Muscle layer of duodenum (tissue), 2 donors: ENCODE results near the gene TWF1.

ENCODE experiments used
- H3K27ac ChIP-seq: one replicate; pipeline ENCODE4 v1.7.0; 2013; ENCODE audit warnings: mild to moderate bottlenecking, low read length
- H3K27me3 ChIP-seq: one replicate; pipeline ENCODE4 v1.7.0; 2013; ENCODE audit warnings: low read depth, mild to moderate bottlenecking, control low read depth, low read length
- H3K36me3 ChIP-seq, 2 donors: one replicate each; pipeline ENCODE4 v1.7.0; 2013; ENCODE audit warnings: low read length in 2 of 2, control low read depth in 1 of 2, mild to moderate bottlenecking in 1 of 2; ENCODE audit not compliant: insufficient read depth in 2 of 2, control insufficient read depth in 1 of 2
- H3K4me1 ChIP-seq, 2 donors: one replicate each; pipeline ENCODE4 v1.7.0; 2013; ENCODE audit warnings: low read length in 2 of 2, mild to moderate bottlenecking in 2 of 2, control low read depth in 1 of 2, moderate library complexity in 1 of 2; ENCODE audit not compliant: insufficient read depth in 2 of 2, control insufficient read depth in 1 of 2
- H3K4me3 ChIP-seq, 2 donors: one replicate each; pipeline ENCODE4 v1.7.0; 2013; ENCODE audit warnings: low read length in 2 of 2, low read depth in 1 of 2, mild to moderate bottlenecking in 1 of 2
- H3K9me3 ChIP-seq, 2 donors: one replicate each; pipeline ENCODE4 v1.7.0; 2013; ENCODE audit warnings: low read length in 2 of 2, control low read depth in 1 of 2, mild to moderate bottlenecking in 1 of 2; ENCODE audit not compliant: control insufficient read depth in 1 of 2
- donor health status: healthy.

Gene TWF1

DNA sequence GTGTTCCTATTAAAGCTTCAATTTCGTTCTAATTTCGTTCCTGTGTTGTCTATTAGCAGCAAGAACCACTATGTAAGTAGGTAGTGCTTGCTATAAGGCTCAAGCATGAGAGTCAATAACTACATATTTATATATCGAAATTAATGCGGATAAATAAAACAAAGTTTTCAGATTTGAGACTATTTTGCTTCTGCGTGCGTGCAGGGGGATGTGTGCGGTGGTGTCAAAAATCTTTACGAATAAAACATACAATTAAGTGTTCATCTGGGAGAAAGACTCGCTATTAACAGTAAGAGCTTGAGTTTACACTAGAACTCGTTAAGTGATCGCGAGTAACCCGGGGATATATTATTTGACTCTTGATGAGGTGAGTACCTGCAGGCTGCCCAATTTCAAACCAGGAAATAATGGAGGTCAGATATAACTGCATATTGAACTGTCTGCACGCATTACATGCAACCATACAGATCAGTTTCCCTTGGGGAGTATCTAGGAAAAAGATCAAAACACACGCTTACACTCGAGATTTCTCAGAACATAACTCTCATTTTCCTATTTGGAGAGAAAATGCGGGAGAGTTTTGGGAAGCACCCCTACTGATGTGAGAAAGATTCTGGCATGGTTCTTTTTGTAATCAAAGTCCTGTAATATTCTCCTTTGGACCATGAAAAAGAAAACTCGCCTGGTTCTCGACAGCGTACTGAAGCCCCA, 813 bp downstream of the TWF1 start:
- H3K9me3 ChIP-seq: no peaks in the 10 kb centered on the region
- H3K27ac ChIP-seq: peak overlapping the region; percentile 89
- H3K4me3 ChIP-seq: peak overlapping the region; percentile 95 to 97
- H3K36me3 ChIP-seq: peaks cover 4 to 9% of the 10 kb centered on the region in 2 donors
- peaks cover 0 to 24% of the 10 kb centered on the region in 2 donors for H3K4me1 ChIP-seq
- no peaks in the 10 kb centered on the region for H3K27me3 ChIP-seq

DNA sequence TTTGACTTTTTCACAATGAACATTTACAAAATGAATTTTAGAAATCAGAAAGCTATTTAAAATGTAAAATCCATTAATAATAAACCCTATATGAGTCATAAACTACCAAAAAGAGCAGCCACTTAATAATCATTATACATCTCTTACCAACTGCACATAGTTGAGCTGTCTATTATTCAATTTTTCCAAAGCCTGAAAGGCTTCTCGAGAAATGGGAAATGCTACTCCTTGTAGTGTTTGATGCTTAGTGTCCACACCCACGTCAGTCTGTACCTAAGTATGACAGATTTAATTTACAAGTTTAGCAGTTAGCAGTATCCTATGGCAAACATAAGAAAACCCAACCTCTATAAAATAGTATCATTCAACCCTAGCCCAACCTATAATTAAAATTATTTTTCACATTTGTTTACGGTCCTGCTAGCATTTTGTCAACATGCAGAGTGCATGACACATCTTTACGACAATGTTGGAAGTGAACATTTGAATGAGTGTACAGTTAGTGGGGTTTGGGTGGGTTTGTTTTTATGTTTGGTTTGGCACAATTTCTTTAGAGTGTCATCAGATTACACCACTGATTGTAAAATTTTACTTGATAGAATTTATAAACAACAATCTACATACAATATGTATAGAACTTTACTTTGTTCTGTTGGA, 8.4 kb downstream of the TWF1 start:
- Histone ChIP-seq H3K36me3 (peaks cover 36 to 51% of the 10 kb centered on the region in 2 donors), H3K4me1 (no peaks in the 10 kb centered on the region), H3K9me3 (no peaks in the 10 kb centered on the region), H3K4me3 (no peak overlapping the region), H3K27me3 (no peaks in the 10 kb centered on the region), H3K27ac (no peak overlapping the region)

DNA sequence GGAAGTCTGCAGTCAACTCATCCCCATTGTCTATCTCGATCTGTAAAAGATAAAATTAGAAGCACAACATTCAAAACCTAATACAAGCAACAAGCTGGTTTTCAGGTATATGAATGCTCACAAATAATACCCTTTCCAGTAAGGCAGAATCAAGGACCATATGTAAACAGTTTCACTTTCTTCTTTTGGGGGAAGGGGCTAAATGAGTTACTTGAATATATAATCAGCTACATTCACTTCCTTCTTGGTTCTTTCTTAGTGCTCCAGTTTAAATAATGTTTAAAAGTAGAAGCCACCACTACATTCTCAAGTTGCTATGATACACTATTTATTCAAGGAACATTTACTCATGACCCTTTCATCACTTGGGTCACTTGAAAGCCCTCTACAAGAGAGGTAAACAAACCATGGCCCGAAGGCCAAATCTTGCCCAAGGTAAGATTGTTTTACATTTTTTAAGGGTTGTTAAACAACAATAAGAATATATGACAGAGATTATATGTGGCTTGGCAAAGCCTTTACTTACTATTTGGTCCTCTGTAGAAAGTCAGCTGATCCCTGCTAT, 10.3 kb downstream of the TWF1 start:
- Histone ChIP-seq H3K27ac (no peak overlapping the region), H3K36me3 (peaks cover 32 to 51% of the 10 kb centered on the region in 2 donors), H3K4me1 (no peaks in the 10 kb centered on the region), H3K27me3 (no peaks in the 10 kb centered on the region), H3K4me3 (no peak overlapping the region), H3K9me3 (no peaks in the 10 kb centered on the region)

- Histone ChIP-seq H3K27ac (no peak overlapping the region), H3K27me3 (no peaks in the 10 kb centered on the region), H3K9me3 (no peaks in the 10 kb centered on the region), H3K4me1 (no peaks in the 10 kb centered on the region), H3K4me3 (no peak overlapping the region), H3K36me3 (peaks cover 12 to 19% of the 10 kb centered on the region in 2 donors)
These were observed 16.2 kb downstream of the TWF1 start for GRCh38 chr12:43789941-43790340.

GRCh38 chr12:43786899-43787693, 19.0 kb downstream of the TWF1 start:
- no peaks in the 10 kb centered on the region for H3K9me3 ChIP-seq
- no peaks in the 10 kb centered on the region for H3K27me3 ChIP-seq
- no peak overlapping the region for H3K27ac ChIP-seq
- no peaks in the 10 kb centered on the region for H3K4me1 ChIP-seq
- H3K36me3 ChIP-seq: peaks cover 34 to 36% of the 10 kb centered on the region in 2 donors
- H3K4me3 ChIP-seq: no peak overlapping the region

DNA sequence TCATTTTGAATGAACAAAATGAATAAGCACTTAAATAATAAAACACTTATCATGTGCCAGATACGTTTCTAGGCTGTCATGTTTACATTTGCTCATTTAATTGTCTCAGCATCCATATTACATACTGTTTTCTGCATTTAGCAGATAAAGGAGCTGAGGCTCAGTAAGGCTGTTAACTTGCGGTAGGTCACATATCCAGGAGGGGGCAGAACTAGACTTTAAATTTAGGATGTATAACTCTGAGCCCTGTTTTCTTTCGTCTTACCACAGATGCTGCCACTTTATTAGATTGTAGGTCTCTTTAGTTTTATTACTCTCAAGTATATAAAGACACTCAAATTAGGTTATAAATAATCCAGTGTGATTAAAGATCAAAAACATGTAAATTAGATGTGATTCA, 29.6 kb downstream of the TWF1 start:
- Histone ChIP-seq H3K4me3 (no peak overlapping the region), H3K36me3 (peaks cover 48 to 56% of the 10 kb centered on the region in 2 donors), H3K4me1 (no peaks in the 10 kb centered on the region), H3K27me3 (no peaks in the 10 kb centered on the region), H3K9me3 (no peaks in the 10 kb centered on the region), H3K27ac (no peak overlapping the region)

DNA sequence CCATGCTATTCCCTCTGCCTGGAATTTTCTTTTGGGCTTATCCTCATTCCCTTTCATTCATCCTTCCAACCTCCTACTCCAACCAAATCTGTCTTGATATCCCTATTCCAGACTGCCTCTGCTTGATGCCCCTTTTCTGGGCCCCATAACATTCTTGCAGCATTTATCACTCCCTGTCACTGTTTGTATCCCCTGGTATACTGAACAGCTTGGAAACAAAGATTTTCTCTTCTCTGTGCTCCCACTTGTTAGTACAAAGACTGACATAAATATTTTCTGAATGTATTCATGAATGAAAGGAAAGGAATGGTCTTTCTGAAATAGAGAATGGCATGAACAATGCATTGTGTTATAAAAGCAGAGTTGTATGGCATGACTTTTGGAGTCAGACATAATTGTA, 39.8 kb downstream of the TWF1 start:
- Histone ChIP-seq H3K9me3 (no peaks in the 10 kb centered on the region), H3K27ac (no peak overlapping the region), H3K4me3 (no peak overlapping the region), H3K36me3 (peaks cover 3 to 17% of the 10 kb centered on the region in 2 donors), H3K27me3 (no peaks in the 10 kb centered on the region), H3K4me1 (peaks cover 0 to 6% of the 10 kb centered on the region in 2 donors)

GRCh38 chr12:43764528-43764927, 41.6 kb downstream of the TWF1 start:
- Histone ChIP-seq H3K36me3 (peaks cover 0 to 7% of the 10 kb centered on the region in 2 donors), H3K27ac (no peak overlapping the region), H3K4me3 (no peak overlapping the region), H3K4me1 (peaks cover 10 to 21% of the 10 kb centered on the region in 2 donors), H3K27me3 (no peaks in the 10 kb centered on the region), H3K9me3 (no peaks in the 10 kb centered on the region)

- Histone ChIP-seq H3K36me3 (no peaks in the 10 kb centered on the region), H3K4me1 (peaks cover 10 to 21% of the 10 kb centered on the region in 2 donors), H3K27ac (no peak overlapping the region), H3K4me3 (no peak overlapping the region), H3K27me3 (no peaks in the 10 kb centered on the region), H3K9me3 (no peaks in the 10 kb centered on the region)
These were observed 42.3 kb downstream of the TWF1 start for GRCh38 chr12:43763769-43764168.

- Histone ChIP-seq H3K36me3 (no peaks in the 10 kb centered on the region), H3K27me3 (no peaks in the 10 kb centered on the region), H3K27ac (no peak overlapping the region), H3K4me1 (peaks cover 10 to 21% of the 10 kb centered on the region in 2 donors), H3K9me3 (no peaks in the 10 kb centered on the region), H3K4me3 (no peak overlapping the region)
These were observed 43.5 kb downstream of the TWF1 start for GRCh38 chr12:43762596-43762995.

DNA sequence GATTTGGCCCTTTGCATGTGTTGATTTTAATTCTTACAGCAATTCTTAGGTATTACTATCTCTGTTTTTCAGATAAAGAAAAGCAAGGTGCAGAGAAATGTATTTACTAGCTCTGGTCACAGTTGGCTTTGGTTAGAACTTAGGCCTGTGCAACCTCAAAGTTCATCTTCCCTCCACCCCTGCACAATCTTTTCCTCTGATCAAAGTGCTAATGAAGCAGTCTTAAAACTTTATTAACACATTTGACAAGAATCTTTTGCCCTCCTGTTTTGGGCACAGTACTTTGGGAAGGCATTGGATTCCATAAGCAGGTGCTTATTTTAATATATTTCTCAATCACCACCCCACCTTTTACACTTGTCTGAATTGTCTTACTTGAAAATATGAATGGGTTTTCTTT, 44.6 kb downstream of the TWF1 start:
- H3K4me1 ChIP-seq: peaks cover 10 to 21% of the 10 kb centered on the region in 2 donors

More for the DNA sequence above, 44.6 kb downstream of the TWF1 start:
- H3K9me3 ChIP-seq: no peaks in the 10 kb centered on the region
- H3K36me3 ChIP-seq: no peaks in the 10 kb centered on the region
- no peak overlapping the region for H3K27ac ChIP-seq
- H3K27me3 ChIP-seq: no peaks in the 10 kb centered on the region
- no peak overlapping the region for H3K4me3 ChIP-seq
